ENCODE measurements around the gene FLRT1. TPM values are rescaled to one million over a fixed set of nuclear protein-coding genes. Genes with fewer than 3 reads are reported as not detected.

FLRT1 gene
- polyA plus RNA-seq, 1 donor = 3.3 TPM

GRCh38 chr11:64006398-64006797, 29.3 kb upstream of the FLRT1 start:
- no peak for DNase-seq

GRCh38 chr11:64007160-64007628, 28.5 kb upstream of the FLRT1 start:
- DNase-seq = no peak

GRCh38 chr11:64007629-64008282, 28.0 kb upstream of the FLRT1 start:
- no peak for DNase-seq

- DNase-seq = no peak
Observed at GRCh38 chr11:64008283-64008913, 27.3 kb upstream of the FLRT1 start.

GRCh38 chr11:64008914-64009633, 26.7 kb upstream of the FLRT1 start:
- DNase-seq = no peak

- no peak for DNase-seq
Observed at GRCh38 chr11:64009710-64010109, 26.0 kb upstream of the FLRT1 start.

- no peak for DNase-seq
Observed at GRCh38 chr11:64010783-64011182, 24.9 kb upstream of the FLRT1 start.

- no peak for DNase-seq
Observed at GRCh38 chr11:64011371-64011770, 24.4 kb upstream of the FLRT1 start.

GRCh38 chr11:64013141-64013896, 22.4 kb upstream of the FLRT1 start:
- DNase-seq = no peak

GRCh38 chr11:64014356-64014755, 21.4 kb upstream of the FLRT1 start:
- no peak for DNase-seq

GRCh38 chr11:64015510-64015909, 20.2 kb upstream of the FLRT1 start:
- no peak for DNase-seq

GRCh38 chr11:64015935-64016845, 19.5 kb upstream of the FLRT1 start:
- no peak for DNase-seq

GRCh38 chr11:64017945-64018224, 17.8 kb upstream of the FLRT1 start:
- DNase-seq = no peak

- no peak for DNase-seq
Observed at GRCh38 chr11:64018310-64018709, 17.4 kb upstream of the FLRT1 start.

GRCh38 chr11:64019106-64020037, 16.4 kb upstream of the FLRT1 start:
- DNase-seq = no peak

- no peak for DNase-seq
Observed at GRCh38 chr11:64020976-64021756, 14.6 kb upstream of the FLRT1 start.

- no peak for DNase-seq
Observed at GRCh38 chr11:64021757-64022093, 14.0 kb upstream of the FLRT1 start.

- DNase-seq = no peak
Observed at GRCh38 chr11:64022125-64022784, 13.5 kb upstream of the FLRT1 start.

Data from left kidney (tissue), 2 donors.